ENCODE results near the gene CHMP2A. TPM values are rescaled to one million over a fixed set of nuclear protein-coding genes. Genes with fewer than 3 reads are reported as not detected.

Gene CHMP2A
- total RNA-seq, 1 donor: 106 TPM

- no peak for TF ChIP-seq CTCF (IDR thresholded peaks at IDR 0.05; ENCODE audit: extremely low read depth, low read depth, low read length)
- H3K27me3 ChIP-seq (ENCODE audit: insufficient read depth, low read length): no peaks in the 10 kb centered on the region
- H3K27ac ChIP-seq (ENCODE audit: low read depth, low read length): no peak overlapping the region
- peaks cover 14% of the 10 kb centered on the region for H3K4me1 ChIP-seq (ENCODE audit: insufficient read depth, low read length)
- no peak overlapping the region for H3K4me2 ChIP-seq (ENCODE audit: insufficient read depth, low read length)
- no peak overlapping the region for H3K4me3 ChIP-seq (ENCODE audit: insufficient read depth, low read length)
- peaks cover 9% of the 10 kb centered on the region for H4K20me1 ChIP-seq (ENCODE audit: insufficient read depth, low read length)
- H3K9me3 ChIP-seq (ENCODE audit: low read depth, low read length): no peaks in the 10 kb centered on the region
- peaks cover 4% of the 10 kb centered on the region for H3K36me3 ChIP-seq (ENCODE audit: insufficient read depth, low read length)
- no peak overlapping the region for H2AFZ ChIP-seq (ENCODE audit: low read length)
- DNase-seq (ENCODE audit: insufficient read length, low spot score, missing footprints): peak; percentile 42
- H3K79me2 ChIP-seq (ENCODE audit: insufficient read depth, low read length): peaks cover 22% of the 10 kb centered on the region
These were observed 33.3 kb downstream of the CHMP2A start for GRCh38 chr19:58521651-58522050.

GRCh38 chr19:58520257-58520599 lies 34.7 kb downstream of the CHMP2A start:
- Histone ChIP-seq H3K79me2 (ENCODE audit: insufficient read depth, low read length) (peaks cover 37% of the 10 kb centered on the region), H3K4me2 (ENCODE audit: insufficient read depth, low read length) (peak overlapping the region; percentile 99), H3K27me3 (ENCODE audit: insufficient read depth, low read length) (no peaks in the 10 kb centered on the region), H3K4me1 (ENCODE audit: insufficient read depth, low read length) (peaks cover 14% of the 10 kb centered on the region), H2AFZ (ENCODE audit: low read length) (peak overlapping the region; percentile 99), H4K20me1 (ENCODE audit: insufficient read depth, low read length) (peaks cover 14% of the 10 kb centered on the region), H3K4me3 (ENCODE audit: insufficient read depth, low read length) (peak overlapping the region; percentile 77), H3K9me3 (ENCODE audit: low read depth, low read length) (no peaks in the 10 kb centered on the region), H3K36me3 (ENCODE audit: insufficient read depth, low read length) (peaks cover 4% of the 10 kb centered on the region), H3K27ac (ENCODE audit: low read depth, low read length) (peak overlapping the region; percentile 81)
- no peak for TF ChIP-seq CTCF (IDR thresholded peaks at IDR 0.05; ENCODE audit: extremely low read depth, low read depth, low read length)
- no peak for DNase-seq (ENCODE audit: insufficient read length, low spot score, missing footprints)

GRCh38 chr19:58519355-58520256 lies 35.3 kb downstream of the CHMP2A start, which contains the start of gene ZBTB45:
ZBTB45 (minus strand) TSS chr19:58519810; CDS start chr19:58517673, 2,137 bp downstream.
- Histone ChIP-seq H3K4me1 (ENCODE audit: insufficient read depth, low read length) (peaks cover 14% of the 10 kb centered on the region), H3K79me2 (ENCODE audit: insufficient read depth, low read length) (peaks cover 41% of the 10 kb centered on the region), H3K27me3 (ENCODE audit: insufficient read depth, low read length) (no peaks in the 10 kb centered on the region), H3K27ac (ENCODE audit: low read depth, low read length) (peak within 1 kb of the TSS; percentile 81), H2AFZ (ENCODE audit: low read length) (peak within 1 kb of the TSS; percentile 99), H3K4me2 (ENCODE audit: insufficient read depth, low read length) (peak within 1 kb of the TSS; percentile 99), H3K9me3 (ENCODE audit: low read depth, low read length) (no peaks in the 10 kb centered on the region), H4K20me1 (ENCODE audit: insufficient read depth, low read length) (peaks cover 17% of the 10 kb centered on the region), H3K4me3 (ENCODE audit: insufficient read depth, low read length) (peak within 1 kb of the TSS; percentile 77), H3K36me3 (ENCODE audit: insufficient read depth, low read length) (peaks cover 4% of the 10 kb centered on the region)
- peak; percentile 51 for TF ChIP-seq CTCF (IDR thresholded peaks at IDR 0.05; ENCODE audit: extremely low read depth, low read depth, low read length)
- peak; percentile 99 for DNase-seq (ENCODE audit: insufficient read length, low spot score, missing footprints)

GRCh38 chr19:58519087-58519354 lies 35.9 kb downstream of the CHMP2A start:
- Histone ChIP-seq H3K79me2 (ENCODE audit: insufficient read depth, low read length) (peaks cover 45% of the 10 kb centered on the region), H3K9me3 (ENCODE audit: low read depth, low read length) (no peaks in the 10 kb centered on the region), H3K4me2 (ENCODE audit: insufficient read depth, low read length) (peak overlapping the region; percentile 99), H3K4me3 (ENCODE audit: insufficient read depth, low read length) (peak overlapping the region; percentile 77), H3K27me3 (ENCODE audit: insufficient read depth, low read length) (no peaks in the 10 kb centered on the region), H3K4me1 (ENCODE audit: insufficient read depth, low read length) (peaks cover 14% of the 10 kb centered on the region), H4K20me1 (ENCODE audit: insufficient read depth, low read length) (peaks cover 19% of the 10 kb centered on the region), H2AFZ (ENCODE audit: low read length) (peak overlapping the region; percentile 99), H3K36me3 (ENCODE audit: insufficient read depth, low read length) (peaks cover 4% of the 10 kb centered on the region), H3K27ac (ENCODE audit: low read depth, low read length) (peak overlapping the region; percentile 81)
- peak; percentile 96 for DNase-seq (ENCODE audit: insufficient read length, low spot score, missing footprints)
- peak; percentile 75 for TF ChIP-seq CTCF (IDR thresholded peaks at IDR 0.05; ENCODE audit: extremely low read depth, low read depth, low read length)
